Body of pancreas (tissue), 4 donors: Measurements from ENCODE around the gene NLRP6. TPM values are rescaled to one million over a fixed set of nuclear protein-coding genes. Genes with fewer than 3 reads are reported as not detected.

Experiments
- ATAC-seq: fragments of 150-250 bp; one replicate; pipeline ENCODE4 v1.9.1; 2016
- DNase-seq, 4 donors: peaks; one replicate each; pipeline ENCODE4 v3.0.0-alpha.2; 2019
- H3K27ac ChIP-seq, 4 donors: fragments of 200-600 bp; sonication (generic); 1 replicate in 3 of 4; 2 replicates in 1 of 4; pipeline versions ENCODE4 v1.5.1 to v1.6.1; 2016 to 2019; ENCODE audit warnings: mild to moderate bottlenecking in 1 of 4, mixed read lengths in 1 of 4, moderate library complexity in 1 of 4
- H3K27me3 ChIP-seq, 2 donors: fragments of 200-600 bp; sonication (generic); one replicate each; pipeline ENCODE4 v1.6.0; 2016; ENCODE audit warnings: mild to moderate bottlenecking in 1 of 2
- H3K36me3 ChIP-seq, 2 donors: fragments of 200-600 bp; sonication (generic); replicated peaks in 1 of 2; 2 replicates each; pipeline ENCODE4 v1.5.1; 2016; ENCODE audit warnings: low read depth in 2 of 2; ENCODE audit not compliant: insufficient read depth in 1 of 2
- H3K4me1 ChIP-seq: fragments of 200-600 bp; sonication (generic); one replicate; pipeline ENCODE4 v1.6.0; 2016
- H3K4me3 ChIP-seq, 2 donors: fragments of 200-600 bp; sonication (generic); 1 replicate in 1 of 2; 2 replicates in 1 of 2; pipeline ENCODE4 v1.5.1; 2016 to 2019
- H3K9me3 ChIP-seq, 3 donors: fragments of 200-600 bp; sonication (generic); 1 replicate in 2 of 3; 2 replicates in 1 of 3; pipeline ENCODE4 v1.5.1; 2016
- POLR2A ChIP-seq, 3 donors: fragments of 450-650 bp; IDR thresholded peaks; one replicate each; pipeline ENCODE4 v1.6.1; 2016; ENCODE audit warnings: antibody characterized with exemption in 3 of 3, mild to moderate bottlenecking in 2 of 3
- WGBS, 2 donors: methylation state at CpG; one replicate each; pipeline ENCODE4 v1.1.5; 2017; 5-methylcytosine and 5-hydroxymethylcytosine counted together
- intact Hi-C: fragments of 100-400 bp; cut with DNase I; formaldehyde crosslinking; loops from one replicate; pipeline ENCODE4 v1.15.1; 2023
- total RNA-seq, 2 donors: library from RNA; depleted of rRNA; stranded (reverse); fragments of >200 nt; gene quantifications; one replicate each; pipeline ENCODE4 v1.1.0, GENCODE V29; 2016
- TF ChIP-seq, protein P1 (sequence below), 7 experiments: fragments of 450-650 bp in 4 of 7; fragments of 200-600 bp in 3 of 7; sonication (generic) in 3 of 7; IDR thresholded peaks; one replicate each; pipeline ENCODE4 v1.5.1; 2016 to 2019; ENCODE audit warnings: antibody characterized with exemption in 7 of 7

Gene NLRP6
- total RNA-seq, 2 donors from 2014 or later = 1.0 TPM; not detected in 1

DNA sequence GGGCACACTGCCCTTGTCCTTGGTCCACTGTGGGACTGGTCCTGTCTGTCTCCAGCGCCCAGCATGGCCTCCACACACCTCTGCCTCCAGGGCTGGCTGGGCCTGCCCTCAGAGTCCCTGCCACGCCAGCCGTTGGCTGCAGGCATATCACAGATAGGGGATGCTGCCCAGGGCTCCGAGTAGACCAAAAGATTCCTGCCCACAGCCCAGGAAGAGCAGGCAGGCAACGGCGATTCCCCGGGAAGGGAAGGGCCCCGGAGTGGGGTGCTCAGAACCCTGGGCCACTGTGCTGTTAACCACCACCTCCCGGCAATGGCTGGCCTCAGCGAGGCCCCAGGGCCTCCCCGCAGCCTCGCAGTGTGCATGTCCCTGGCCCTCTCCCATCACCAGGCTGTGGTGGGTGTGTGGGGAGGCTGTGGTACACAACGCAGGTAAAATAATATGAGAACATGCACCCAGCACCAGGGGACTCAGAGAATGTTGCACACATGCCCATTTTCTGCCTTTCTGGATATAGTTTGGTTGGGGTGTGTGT lies 18.9 kb downstream of the NLRP6 start:
- peak; percentile 6 for ATAC-seq

DNA sequence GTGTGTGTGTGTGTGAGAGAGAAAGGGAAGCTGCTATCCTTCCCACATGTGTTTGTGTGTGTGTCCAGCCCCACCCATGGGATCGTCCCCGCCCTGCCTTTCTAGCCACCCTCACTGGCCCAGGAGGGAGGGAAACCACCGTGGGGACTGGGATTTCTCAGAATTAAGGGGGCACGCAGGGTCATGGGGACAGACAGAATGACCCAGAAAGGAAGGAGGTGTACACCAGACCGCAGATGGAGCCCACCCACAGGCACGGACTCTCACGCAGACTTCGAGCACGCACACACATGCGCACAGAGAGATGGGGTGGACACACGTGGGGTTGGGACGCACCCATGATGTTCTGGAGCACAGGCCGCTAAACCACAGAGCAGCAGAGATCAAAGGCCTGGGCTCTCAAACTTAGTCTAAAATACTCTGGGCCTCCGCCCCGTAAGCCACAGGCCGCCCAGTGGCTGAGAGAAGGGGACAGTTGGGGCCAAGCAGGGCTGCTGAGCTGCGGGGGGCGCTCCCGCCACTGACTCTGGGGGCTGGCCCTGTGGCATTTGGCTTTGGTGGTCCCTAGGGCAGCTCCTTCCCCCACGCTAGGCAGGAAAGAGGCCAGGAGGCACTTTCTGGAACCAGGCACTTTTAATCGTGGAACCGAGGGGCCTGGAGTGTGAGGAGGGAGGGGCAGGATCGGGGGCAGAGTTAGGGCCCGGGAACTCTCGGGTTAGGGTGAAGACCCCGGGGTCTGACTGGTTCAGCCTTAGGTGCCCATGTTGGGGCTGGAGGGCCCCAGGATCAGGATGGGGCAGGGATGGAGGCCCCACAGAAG lies 19.6 kb downstream of the NLRP6 start:
- intact Hi-C loops = loop anchor here (5.0 kb wide), 1 partner anchor 55 kb away; no protein-coding TSS in a partner anchor
- H3K27me3 ChIP-seq = no peaks in the 10 kb centered on the region
- peak; percentile 31 to 51 (median 43) for DNase-seq
- H3K9me3 ChIP-seq = no peaks in the 10 kb centered on the region
- TF ChIP-seq POLR2A (IDR thresholded peaks at IDR 0.05) = peak in 1 of 3 donors; percentile 9
- TF ChIP-seq, protein P1, sequence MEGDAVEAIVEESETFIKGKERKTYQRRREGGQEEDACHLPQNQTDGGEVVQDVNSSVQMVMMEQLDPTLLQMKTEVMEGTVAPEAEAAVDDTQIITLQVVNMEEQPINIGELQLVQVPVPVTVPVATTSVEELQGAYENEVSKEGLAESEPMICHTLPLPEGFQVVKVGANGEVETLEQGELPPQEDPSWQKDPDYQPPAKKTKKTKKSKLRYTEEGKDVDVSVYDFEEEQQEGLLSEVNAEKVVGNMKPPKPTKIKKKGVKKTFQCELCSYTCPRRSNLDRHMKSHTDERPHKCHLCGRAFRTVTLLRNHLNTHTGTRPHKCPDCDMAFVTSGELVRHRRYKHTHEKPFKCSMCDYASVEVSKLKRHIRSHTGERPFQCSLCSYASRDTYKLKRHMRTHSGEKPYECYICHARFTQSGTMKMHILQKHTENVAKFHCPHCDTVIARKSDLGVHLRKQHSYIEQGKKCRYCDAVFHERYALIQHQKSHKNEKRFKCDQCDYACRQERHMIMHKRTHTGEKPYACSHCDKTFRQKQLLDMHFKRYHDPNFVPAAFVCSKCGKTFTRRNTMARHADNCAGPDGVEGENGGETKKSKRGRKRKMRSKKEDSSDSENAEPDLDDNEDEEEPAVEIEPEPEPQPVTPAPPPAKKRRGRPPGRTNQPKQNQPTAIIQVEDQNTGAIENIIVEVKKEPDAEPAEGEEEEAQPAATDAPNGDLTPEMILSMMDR (IDR thresholded peaks at IDR 0.05) = no peak
- peaks cover 71% of the 10 kb centered on the region for H3K4me1 ChIP-seq
- peak overlapping the region in 2 of 4 donors; percentile 37 to 50 for H3K27ac ChIP-seq
- H3K36me3 ChIP-seq = peaks cover 0 to 3% of the 10 kb centered on the region in 2 donors
- ATAC-seq = peak; percentile 17
- H3K4me3 ChIP-seq = no peak overlapping the region
- 29 to 33% methylated on average over 13 to 26 of the region's 26 CpGs for WGBS, 2 donors

More for the DNA sequence above, 18.9 kb downstream of the NLRP6 start:
- Histone ChIP-seq H3K9me3 (no peaks in the 10 kb centered on the region), H3K27me3 (no peaks in the 10 kb centered on the region), H3K36me3 (peaks cover 0 to 3% of the 10 kb centered on the region in 2 donors), H3K4me3 (no peak overlapping the region), H3K27ac (peak overlapping the region in 1 of 4 donors; percentile 37), H3K4me1 (peaks cover 78% of the 10 kb centered on the region)
- WGBS, 2 donors = 39 to 45% methylated on average over 2 to 12 of the region's 13 CpGs
- peak in 3 of 4 donors; percentile 37 to 49 (median 37) for DNase-seq
- TF ChIP-seq, protein P1 (IDR thresholded peaks at IDR 0.05) = no peak
- TF ChIP-seq POLR2A (IDR thresholded peaks at IDR 0.05) = no peak
- intact Hi-C loops = loop anchor here (5.0 kb wide), 1 partner anchor 55 kb away; no protein-coding TSS in a partner anchor

DNA sequence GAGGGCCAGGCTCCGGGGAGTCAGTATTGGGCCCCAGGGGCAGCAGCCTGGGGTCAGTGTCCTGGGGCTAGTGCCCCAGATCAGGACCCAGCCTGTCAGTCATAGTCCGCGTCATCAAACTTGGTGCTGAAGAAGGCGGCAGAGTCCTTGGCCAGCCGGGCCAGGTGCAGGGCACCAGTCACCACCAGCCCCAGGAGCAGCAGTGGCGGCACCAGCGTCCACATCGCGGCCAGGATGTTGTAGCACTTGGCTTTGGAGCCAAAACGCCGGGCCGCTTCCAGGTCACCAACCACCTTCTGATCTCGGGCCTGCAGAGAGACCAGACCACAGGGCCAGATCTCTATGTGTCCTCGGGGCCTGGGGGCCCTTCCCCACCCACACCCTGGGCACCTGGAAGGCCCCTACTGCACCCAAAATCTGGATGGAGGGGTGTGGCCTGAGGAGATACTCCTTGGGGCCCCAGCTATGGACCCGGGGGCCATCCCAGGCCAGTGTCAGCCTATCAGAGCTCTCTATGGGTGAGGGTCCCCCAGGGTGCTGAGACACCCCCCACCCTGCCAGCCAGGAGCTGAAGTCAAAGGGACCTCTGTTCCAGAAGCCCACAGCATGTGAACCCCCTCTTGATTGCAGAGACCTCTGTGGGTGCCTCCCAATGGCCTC lies 20.3 kb downstream of the NLRP6 start:
- ATAC-seq = peak; percentile 58

DNA sequence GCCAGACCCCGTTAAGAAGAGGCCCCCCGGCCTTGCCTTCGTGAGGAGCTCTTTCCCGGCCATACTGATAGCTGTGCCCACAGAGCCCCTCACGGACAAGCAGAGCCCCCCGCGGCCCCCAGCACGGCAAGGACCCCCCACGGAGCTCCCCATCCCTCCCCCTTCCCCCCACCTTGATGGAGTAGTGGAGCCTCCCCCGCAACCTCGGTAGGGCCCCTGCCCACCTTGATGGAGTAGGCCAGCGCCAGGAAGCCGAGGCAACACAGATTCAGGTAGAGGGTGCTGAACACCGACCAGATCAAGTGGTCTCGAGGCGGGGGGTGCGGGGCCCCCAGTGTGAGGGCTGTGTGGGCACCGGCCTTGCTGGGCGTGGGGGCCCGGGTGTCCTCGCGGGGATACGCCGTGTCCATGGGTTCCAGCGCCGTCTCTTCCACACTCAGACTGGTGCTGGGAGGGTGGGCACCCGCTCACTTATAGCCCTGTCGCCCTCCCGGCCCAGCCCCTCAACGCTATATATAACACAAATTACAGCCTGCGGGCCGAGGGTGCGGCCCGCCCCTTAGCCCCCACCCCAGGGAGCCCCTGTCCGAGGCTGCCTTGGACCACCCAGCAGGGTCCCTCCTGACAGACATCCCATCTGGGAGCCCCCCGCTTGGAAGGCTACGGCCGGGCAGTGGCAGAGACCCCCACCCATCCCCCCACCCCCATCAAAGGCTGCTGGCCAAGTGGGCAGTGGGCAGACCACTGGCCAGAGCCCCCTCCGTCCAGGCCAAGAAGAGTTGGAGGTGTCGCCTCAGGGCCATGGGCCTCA lies 21.1 kb downstream of the NLRP6 start, which contains the start of gene IFITM5:
TSS of gene IFITM5 (minus strand) at position 446 of the 811 bp plus-strand sequence. CDS start at position 410, 36 bp downstream.
- Histone ChIP-seq H3K4me3 (no peak within 1 kb of the TSS), H3K36me3 (peaks cover 0 to 3% of the 10 kb centered on the region in 2 donors), H3K27ac (peak within 1 kb of the TSS in 2 of 4 donors; percentile 37 to 50), H3K4me1 (peaks cover 57% of the 10 kb centered on the region), H3K9me3 (no peaks in the 10 kb centered on the region), H3K27me3 (no peaks in the 10 kb centered on the region)
- WGBS, 2 donors = 32 to 56% methylated on average over 5 to 40 of the region's 40 CpGs
- ATAC-seq (no peak), DNase-seq (peak in 1 of 4 donors; percentile 24)
- TF ChIP-seq, protein P1 (IDR thresholded peaks at IDR 0.05) = no peak
- no peak for TF ChIP-seq POLR2A (IDR thresholded peaks at IDR 0.05)
- intact Hi-C loops = loop anchor here (5.0 kb wide), 1 partner anchor 57 kb away; no protein-coding TSS in a partner anchor

More for the DNA sequence above, 20.3 kb downstream of the NLRP6 start:
- peaks cover 65% of the 10 kb centered on the region for H3K4me1 ChIP-seq
- peak; percentile 64 to 80 (median 70) for DNase-seq
- TF ChIP-seq, protein P1 (IDR thresholded peaks at IDR 0.05) = no peak
- peak; percentile 9 to 55 (median 45) for TF ChIP-seq POLR2A (IDR thresholded peaks at IDR 0.05)
- intact Hi-C loops = loop anchor here (5.0 kb wide), 1 partner anchor 56 kb away; no protein-coding TSS in a partner anchor
- peak overlapping the region in 2 of 4 donors; percentile 37 to 50 for H3K27ac ChIP-seq
- WGBS, 2 donors = 34% methylated on average over 7 of the region's 15 CpGs; no CpG with 5 or more reads in 1 of the 2 donors
- peaks cover 0 to 3% of the 10 kb centered on the region in 2 donors for H3K36me3 ChIP-seq
- H3K4me3 ChIP-seq = no peak overlapping the region
- no peaks in the 10 kb centered on the region for H3K27me3 ChIP-seq
- no peaks in the 10 kb centered on the region for H3K9me3 ChIP-seq
